ENCODE measurements around the gene GRM2. TPM values are rescaled to one million over a fixed set of nuclear protein-coding genes. Genes with fewer than 3 reads are reported as not detected.

The GRM2 gene
- total RNA-seq, 4 donors from 2014 or later: 0.18 to 0.20 TPM; not detected in 2

DNA sequence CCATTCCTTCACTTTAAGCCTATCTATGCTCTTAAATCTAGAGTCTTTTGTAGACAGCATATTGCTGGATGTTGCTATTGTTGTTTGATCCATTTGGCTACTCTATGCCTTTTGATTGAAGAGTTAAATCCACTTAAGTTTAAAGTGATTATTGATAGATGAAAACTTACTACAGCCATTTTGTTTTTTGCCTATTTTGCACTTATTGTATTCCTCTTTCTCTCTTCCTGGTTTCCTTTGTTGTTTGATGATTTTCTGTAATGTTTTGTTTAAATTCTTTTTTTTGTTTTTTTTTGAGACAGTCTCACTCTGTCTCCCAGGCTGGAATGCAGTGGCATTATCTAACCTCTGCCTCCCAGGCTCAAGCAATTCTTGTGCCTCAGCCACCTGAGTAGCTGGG lies 52.3 kb downstream of the GRM2 start:
- intact Hi-C loops (cut with DNase I; ENCODE audit: low total_unique reads) (no loop called here), in situ Hi-C loops (cut with MboI; ENCODE audit: low sequenced_read_pairs in 4 of 4) (no loop called here)
- Histone ChIP-seq H3K27me3 (peaks cover 0 to 7% (median 4%) of the 10 kb centered on the region in 3 donors), H3K4me1 (no peaks in the 10 kb centered on the region), H3K4me3 (no peak overlapping the region), H3K27ac (no peak overlapping the region), H3K36me3 (no peaks in the 10 kb centered on the region), H3K9me3 (peaks cover 0 to 15% (median 0%) of the 10 kb centered on the region in 3 donors)
- TF ChIP-seq, protein P1, sequence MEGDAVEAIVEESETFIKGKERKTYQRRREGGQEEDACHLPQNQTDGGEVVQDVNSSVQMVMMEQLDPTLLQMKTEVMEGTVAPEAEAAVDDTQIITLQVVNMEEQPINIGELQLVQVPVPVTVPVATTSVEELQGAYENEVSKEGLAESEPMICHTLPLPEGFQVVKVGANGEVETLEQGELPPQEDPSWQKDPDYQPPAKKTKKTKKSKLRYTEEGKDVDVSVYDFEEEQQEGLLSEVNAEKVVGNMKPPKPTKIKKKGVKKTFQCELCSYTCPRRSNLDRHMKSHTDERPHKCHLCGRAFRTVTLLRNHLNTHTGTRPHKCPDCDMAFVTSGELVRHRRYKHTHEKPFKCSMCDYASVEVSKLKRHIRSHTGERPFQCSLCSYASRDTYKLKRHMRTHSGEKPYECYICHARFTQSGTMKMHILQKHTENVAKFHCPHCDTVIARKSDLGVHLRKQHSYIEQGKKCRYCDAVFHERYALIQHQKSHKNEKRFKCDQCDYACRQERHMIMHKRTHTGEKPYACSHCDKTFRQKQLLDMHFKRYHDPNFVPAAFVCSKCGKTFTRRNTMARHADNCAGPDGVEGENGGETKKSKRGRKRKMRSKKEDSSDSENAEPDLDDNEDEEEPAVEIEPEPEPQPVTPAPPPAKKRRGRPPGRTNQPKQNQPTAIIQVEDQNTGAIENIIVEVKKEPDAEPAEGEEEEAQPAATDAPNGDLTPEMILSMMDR (IDR thresholded peaks at IDR 0.05 in 4 of 5, conservative IDR thresholded peaks at IDR 0.05 in 1 of 5): no peak
- TF ChIP-seq POLR2A (IDR thresholded peaks at IDR 0.05): no peak
- ATAC-seq (no peak), DNase-seq (no peak)

Other genes starting within 250 kb of the GRM2 start
- 10 to 100 TPM; 23.0 to 28.9 (median 26.7) TPM for gene DCAF1, start 207.1 kb upstream of the GRM2 start, total RNA-seq
- 10 to 100 TPM in 3 of 4 donors, 1 to 10 TPM in 1; 8.8 to 11.2 (median 10.4) TPM for gene RAD54L2, start 168.3 kb upstream of the GRM2 start, total RNA-seq
- gene TEX264, start 35.8 kb upstream of the GRM2 start, total RNA-seq: 10 to 100 TPM; 43.9 to 83.5 (median 54.3) TPM
- gene IQCF6, start 72.2 kb downstream of the GRM2 start, total RNA-seq: not detected
- not detected for gene IQCF2, start 154.5 kb downstream of the GRM2 start, total RNA-seq
- gene IQCF5, start 168.5 kb downstream of the GRM2 start, total RNA-seq: not detected
- not detected for gene IQCF1, start 196.3 kb downstream of the GRM2 start, total RNA-seq
- 10 to 100 TPM; 19.2 to 25.9 (median 24.9) TPM for gene RRP9, start 234.8 kb downstream of the GRM2 start, total RNA-seq
- gene PARP3, start 235.3 kb downstream of the GRM2 start, total RNA-seq: 10 to 100 TPM; 10.9 to 19.0 (median 11.4) TPM
- 1 to 10 TPM in 1 of 4 donors, under 1 TPM in 3; 0.18 to 2.5 (median 0.37) TPM for gene GPR62, start 248.3 kb downstream of the GRM2 start, total RNA-seq

Data from gastrocnemius medialis (tissue), 4 donors.